ENCODE data around the gene TDP1.
A peak's percentile ranks its signal among the peaks of the same experiment; 100 is the strongest.

The TDP1 gene
- 67.6 to 136 (median 98.4) reads per million in 4 experiments for total RNA-seq

GRCh38 chr14:89955745-89956660 lies at the start of gene TDP1:
TDP1 (plus strand) TSS chr14:89955927; CDS start chr14:89963115, 7,188 bp downstream.
- peak; percentile 95 for DNase-seq

DNA sequence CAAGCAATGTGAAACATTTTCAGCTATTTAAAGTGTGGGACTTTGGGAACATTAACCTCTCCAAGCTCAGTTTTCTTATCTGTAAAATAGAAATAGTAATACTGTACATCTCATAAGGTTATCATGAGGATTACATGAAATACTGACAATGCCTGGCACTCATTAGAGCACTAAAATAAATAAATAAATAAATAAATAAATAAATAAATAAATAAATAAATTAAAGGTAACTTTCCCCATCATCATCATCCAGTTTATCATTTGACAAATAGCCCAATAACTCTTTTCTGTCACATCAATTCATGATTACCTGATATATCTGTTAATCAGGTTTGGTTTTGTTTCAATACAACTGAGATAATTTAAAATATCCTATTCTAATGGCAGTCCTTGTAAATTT lies 49.7 kb upstream of the TDP1 start:
- no peak for DNase-seq

DNA sequence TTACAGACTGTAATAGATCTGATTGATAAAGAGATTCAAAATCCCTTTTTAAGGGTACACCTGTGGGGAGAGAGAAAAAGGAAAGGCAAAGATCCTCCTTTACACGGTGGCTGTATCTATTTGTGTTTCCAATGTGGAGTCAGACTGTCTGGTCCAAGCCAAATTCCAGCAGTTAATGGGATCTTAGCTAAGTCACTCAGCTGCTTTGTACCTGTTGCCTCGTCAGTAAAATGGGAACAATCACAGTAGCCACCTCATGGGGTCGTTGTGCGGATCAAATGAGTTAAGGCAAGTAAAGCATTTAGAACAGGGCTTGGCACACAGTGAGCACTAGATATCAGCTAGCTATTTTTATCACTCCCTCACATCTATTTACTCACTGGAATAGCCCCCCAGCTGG lies 48.1 kb upstream of the TDP1 start:
- no peak for DNase-seq

GRCh38 chr14:89908712-89909450 lies 46.8 kb upstream of the TDP1 start:
- DNase-seq = no peak

DNA sequence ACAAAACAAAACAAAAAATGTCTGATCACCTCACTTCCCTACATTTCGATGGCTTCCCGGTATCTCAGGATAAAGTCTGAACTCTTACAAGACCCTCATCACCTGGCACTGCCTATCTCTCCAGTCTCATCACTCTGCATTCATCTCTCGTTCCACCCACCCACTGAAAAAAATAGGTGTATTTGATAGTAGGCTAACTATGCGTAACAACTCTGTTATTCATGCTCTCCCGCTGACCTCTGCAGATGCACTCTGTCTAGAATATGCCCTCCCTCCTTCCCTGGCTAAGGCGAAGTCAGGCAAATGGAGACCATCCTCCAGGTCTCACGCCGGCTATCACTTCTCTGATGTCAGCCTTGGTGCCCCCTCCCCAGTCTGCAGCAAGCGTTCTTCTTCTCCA lies 46.1 kb upstream of the TDP1 start:
- DNase-seq = no peak

DNA sequence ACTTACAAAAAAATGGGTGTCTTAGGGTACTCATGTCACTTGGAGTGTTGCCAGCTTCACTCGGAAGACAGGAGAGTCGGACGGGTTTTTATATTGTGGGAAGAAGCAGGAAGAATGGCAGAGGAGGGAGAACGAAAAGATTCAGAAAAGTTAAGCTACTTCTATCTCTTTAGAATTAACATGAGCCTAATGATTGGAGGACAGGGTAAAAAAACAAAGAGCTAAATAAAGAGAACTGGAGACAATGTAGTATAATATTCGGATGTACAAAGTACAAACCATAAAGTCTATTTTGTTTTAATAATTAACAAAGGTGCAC lies 45.1 kb upstream of the TDP1 start:
- no peak for DNase-seq

- no peak for DNase-seq
Observed at GRCh38 chr14:89911010-89911919, 44.5 kb upstream of the TDP1 start.

GRCh38 chr14:89912221-89912620 lies 43.5 kb upstream of the TDP1 start:
- DNase-seq = no peak

- DNase-seq = no peak
Observed at GRCh38 chr14:89912667-89913211, 43.0 kb upstream of the TDP1 start.

DNA sequence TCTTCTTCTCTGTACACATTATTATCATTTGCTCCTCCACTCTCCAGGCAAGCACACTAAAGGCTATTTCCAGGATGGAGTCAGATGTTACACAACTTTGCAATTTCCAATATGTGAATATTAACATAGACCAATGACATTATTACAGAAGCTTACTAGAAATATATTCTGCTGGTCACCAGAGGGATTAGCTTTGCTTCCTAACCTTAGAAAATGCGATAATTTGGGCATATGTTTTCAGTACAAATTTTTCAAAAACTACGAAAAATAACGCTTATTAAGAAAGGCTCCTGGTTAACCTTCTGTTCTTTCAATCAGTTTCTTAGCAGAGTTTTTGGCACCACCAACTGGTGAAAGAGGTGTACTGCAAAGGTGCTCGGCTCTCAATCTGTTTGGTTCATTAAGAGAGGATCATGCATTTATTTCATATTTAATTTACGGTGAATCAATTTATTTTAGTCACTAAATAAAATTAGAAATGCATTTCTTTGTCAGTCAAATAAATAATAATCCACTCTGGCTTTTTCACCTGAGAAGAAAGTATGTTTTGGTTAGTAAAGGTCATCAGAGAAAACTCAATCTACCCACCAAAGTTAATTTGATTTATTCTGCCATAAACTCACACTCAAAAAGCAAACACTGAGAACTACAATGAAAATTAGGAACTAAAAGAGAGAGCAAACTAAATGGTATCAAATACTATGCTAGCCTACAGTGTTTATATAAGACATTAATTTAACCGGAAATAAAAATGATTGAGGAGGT lies 40.4 kb upstream of the TDP1 start:
- DNase-seq = peak; percentile 21

GRCh38 chr14:89918721-89919120 lies 37.0 kb upstream of the TDP1 start:
- DNase-seq = no peak

- no peak for DNase-seq
Observed at GRCh38 chr14:89920056-89920455, 35.7 kb upstream of the TDP1 start.

DNA sequence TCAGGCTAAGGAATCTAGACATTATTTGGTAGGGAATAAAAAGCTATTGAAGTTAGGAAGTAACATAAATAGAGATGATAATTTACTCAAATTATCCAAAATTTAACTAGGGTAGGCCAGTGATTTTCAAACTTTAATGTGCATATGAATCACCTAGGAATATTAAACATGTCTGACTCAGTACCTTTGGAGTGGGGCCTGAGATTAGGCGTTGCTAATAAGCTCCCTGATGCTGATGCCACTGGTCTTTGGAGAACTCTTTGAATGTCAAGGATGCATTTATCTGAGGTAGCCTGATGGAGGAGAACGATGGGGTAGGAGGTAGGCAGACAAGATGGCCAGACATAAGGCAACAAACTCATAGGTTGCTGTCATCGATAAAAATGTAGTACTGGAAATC lies 34.4 kb upstream of the TDP1 start:
- no peak for DNase-seq

GRCh38 chr14:89922031-89922907 lies 33.5 kb upstream of the TDP1 start:
- no peak for DNase-seq

DNA sequence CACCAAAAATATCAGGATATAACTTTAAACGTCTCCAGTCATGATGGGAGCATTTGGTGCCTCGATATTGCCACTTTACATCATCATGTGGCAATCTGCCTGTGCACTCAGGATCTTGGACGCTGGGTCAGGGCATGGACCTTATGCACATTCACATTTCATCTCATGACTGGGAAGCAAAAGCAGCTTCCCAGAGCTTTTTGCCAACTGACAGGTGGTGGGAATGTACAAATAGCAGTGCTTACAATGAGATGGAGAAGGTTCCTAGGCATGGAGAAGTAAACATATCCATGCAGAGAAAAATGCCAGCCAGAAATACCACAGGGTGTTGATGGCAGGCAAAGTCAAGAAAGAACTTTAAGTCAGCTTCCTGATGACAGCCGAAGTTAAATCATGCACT lies 31.5 kb upstream of the TDP1 start:
- no peak for DNase-seq

GRCh38 chr14:89926694-89927093 lies 29.0 kb upstream of the TDP1 start:
- no peak for DNase-seq

DNA sequence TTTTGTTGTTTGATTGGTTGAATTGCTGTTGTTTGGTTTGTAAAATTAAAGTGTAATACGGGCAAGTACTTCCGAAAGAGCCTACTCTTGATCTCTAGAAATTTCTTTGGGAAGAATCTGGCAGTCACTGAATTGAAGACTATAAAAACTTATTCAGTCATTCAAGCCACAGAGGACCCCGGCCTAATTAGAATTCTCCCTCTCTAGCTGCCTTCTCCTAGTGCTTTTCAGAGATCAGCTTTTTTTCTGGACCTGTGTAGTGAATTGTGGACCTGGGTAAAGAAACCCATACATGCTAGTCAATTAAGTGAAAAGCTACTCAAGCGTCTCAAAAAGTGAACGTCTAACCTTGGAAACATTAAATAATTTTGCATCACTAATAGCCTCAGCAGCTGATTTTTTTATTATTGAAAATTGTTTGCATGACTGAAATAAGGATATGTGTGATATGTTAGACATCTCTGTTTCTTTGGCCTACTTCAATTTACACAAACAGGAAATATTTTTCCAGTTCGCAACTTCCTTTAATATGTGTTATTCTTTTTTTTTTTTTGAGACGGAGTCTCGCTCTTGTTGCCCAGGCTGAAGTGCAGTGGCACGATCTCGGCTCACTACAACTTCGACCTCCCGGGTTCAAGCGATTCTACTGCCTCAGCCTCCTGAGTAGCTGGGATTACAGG lies 28.4 kb upstream of the TDP1 start:
- DNase-seq = no peak

DNA sequence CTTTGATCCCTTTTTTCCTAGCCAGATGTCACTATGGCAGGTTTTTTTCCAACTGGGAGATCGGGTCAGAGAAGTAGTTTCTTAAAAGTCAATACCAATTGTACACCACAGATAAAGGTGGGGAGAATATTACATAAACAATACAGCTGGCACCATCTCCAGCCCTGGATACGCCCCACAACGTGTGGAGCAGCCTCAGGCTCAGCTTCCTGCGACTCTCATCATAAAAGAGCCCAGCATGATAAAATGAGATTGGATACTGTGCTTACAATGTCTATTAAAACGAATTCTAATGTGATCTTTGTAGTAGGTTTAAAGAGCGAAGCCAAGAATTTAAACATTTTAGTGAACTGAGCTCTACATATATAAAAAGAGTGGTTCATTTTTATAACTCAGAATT lies 22.7 kb upstream of the TDP1 start:
- no peak for DNase-seq

DNA sequence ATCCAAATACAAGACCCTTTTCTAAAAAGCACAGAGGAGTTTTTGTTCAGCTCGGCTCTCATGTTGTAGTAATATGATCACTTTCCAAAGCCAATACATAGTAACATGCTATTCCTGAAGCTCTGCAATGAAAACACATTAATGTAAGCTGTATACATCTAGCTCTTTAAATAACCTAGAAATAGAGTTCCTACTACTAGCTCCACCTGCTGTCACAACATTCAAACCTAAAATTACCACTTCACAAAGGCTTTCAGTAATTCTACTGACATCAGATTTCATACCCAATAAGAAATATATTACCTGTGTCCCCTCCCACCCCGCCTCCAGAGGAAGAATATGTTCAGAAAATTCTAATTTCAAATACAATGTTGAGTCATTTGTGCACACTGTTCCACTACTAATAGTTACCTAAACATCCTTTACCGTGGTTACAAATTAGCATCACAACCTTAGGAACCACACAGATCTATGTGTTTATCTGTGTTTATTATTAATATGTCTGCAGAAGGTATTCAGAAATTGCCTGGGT lies 19.0 kb upstream of the TDP1 start:
- DNase-seq = no peak

GRCh38 chr14:89941830-89942377 lies 13.8 kb upstream of the TDP1 start:
- no peak for DNase-seq

Data from effector CD8-positive, alpha-beta T cell (primary cell).